ENCODE measurements around the gene GPX2. TPM values are rescaled to one million over a fixed set of nuclear protein-coding genes. Genes with fewer than 3 reads are reported as not detected.

Gene GPX2
- total RNA-seq, 4 donors from 2014 or later = not detected

- TF ChIP-seq, protein P1, sequence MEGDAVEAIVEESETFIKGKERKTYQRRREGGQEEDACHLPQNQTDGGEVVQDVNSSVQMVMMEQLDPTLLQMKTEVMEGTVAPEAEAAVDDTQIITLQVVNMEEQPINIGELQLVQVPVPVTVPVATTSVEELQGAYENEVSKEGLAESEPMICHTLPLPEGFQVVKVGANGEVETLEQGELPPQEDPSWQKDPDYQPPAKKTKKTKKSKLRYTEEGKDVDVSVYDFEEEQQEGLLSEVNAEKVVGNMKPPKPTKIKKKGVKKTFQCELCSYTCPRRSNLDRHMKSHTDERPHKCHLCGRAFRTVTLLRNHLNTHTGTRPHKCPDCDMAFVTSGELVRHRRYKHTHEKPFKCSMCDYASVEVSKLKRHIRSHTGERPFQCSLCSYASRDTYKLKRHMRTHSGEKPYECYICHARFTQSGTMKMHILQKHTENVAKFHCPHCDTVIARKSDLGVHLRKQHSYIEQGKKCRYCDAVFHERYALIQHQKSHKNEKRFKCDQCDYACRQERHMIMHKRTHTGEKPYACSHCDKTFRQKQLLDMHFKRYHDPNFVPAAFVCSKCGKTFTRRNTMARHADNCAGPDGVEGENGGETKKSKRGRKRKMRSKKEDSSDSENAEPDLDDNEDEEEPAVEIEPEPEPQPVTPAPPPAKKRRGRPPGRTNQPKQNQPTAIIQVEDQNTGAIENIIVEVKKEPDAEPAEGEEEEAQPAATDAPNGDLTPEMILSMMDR (IDR thresholded peaks at IDR 0.05; ENCODE audit: low read depth) = no peak
These were observed 37.0 kb upstream of the GPX2 start for GRCh38 chr14:64979336-64980074.

GRCh38 chr14:64974563-64974962 is 32.0 kb upstream of the GPX2 start:
- TF ChIP-seq, protein P1 (IDR thresholded peaks at IDR 0.05; ENCODE audit: low read depth) = no peak

GRCh38 chr14:64973826-64974225 is 31.3 kb upstream of the GPX2 start:
- TF ChIP-seq, protein P1 (IDR thresholded peaks at IDR 0.05; ENCODE audit: low read depth) = no peak

DNA sequence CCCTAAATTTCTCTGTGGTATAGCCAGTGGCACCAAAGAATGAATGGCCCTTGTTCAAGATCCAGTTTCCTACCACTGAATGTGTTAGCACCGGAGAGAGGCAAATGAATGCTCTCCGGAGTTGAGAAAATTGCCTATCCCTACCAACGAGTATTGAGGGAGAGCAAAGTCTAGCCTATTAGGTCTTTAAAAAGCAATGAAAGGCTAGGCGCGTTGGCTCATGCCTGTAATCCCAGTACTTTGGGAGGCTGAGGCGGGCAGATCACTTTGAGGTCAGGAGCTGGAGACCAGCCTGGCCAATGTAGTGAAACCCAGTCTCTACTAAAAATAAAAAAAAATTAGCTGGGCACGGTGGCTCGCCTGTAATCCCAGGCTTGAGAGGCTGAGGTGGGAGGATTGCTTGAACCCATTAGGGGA is 30.5 kb upstream of the GPX2 start:
- TF ChIP-seq, protein P1 (IDR thresholded peaks at IDR 0.05; ENCODE audit: low read depth) = no peak

GRCh38 chr14:64971943-64972791 is 29.6 kb upstream of the GPX2 start, which contains the start of gene RAB15:
Gene RAB15 (minus strand): TSS chr14:64972336. CDS start chr14:64972076, 260 bp downstream.
- TF ChIP-seq, protein P1 (IDR thresholded peaks at IDR 0.05; ENCODE audit: low read depth) = no peak

DNA sequence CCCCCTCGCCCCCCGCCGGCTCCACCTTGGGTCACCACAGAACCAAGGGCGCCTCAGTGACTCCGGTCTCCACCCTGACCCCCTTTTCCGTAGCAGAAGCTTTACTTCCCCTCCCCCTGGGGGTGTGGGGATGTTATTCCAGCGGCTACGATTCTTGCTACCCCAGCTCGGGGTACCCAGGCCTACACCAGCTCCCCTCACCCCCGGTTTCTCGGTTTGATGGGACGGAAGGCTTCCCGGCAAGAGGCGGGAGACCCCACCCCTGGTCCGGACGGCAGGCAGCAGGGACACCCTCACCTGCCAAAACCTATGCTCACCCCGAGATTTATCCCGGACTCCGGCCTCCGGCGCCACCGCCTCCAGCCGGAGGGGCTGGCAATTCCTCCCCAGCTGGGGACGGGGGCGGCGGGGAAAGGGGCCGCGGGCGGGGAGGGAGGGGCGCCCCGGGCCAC is 29.0 kb upstream of the GPX2 start:
- TF ChIP-seq, protein P1 (IDR thresholded peaks at IDR 0.05; ENCODE audit: low read depth) = no peak
